Measurements from ENCODE around the gene ZFPM1.

ZFPM1 gene

GRCh38 chr16:88497561-88498462 is 44.7 kb downstream of the ZFPM1 start:
- H4K8ac ChIP-seq (ENCODE audit: low read depth, low read length): no peak overlapping the region
- H3K27me3 ChIP-seq (ENCODE audit: control insufficient read depth in 3 of 3, insufficient read depth in 3 of 3, low read depth in 1 of 3, low read length in 3 of 3): no peaks in the 10 kb centered on the region
- no peak overlapping the region for H2AK5ac ChIP-seq (ENCODE audit: low read depth, low read length)
- no peak overlapping the region for H2AFZ ChIP-seq (ENCODE audit: low read length)
- no peak overlapping the region for H3K4ac ChIP-seq (ENCODE audit: low read length)
- peak overlapping the region; percentile 11 for H3K18ac ChIP-seq (ENCODE audit: low read length)
- peak overlapping the region; percentile 48 for H2BK5ac ChIP-seq (ENCODE audit: low read length)
- H3K4me3 ChIP-seq (ENCODE audit: low read length in 2 of 2): peak overlapping the region in 1 of 2 donors; percentile 36
- no peak overlapping the region for H4K91ac ChIP-seq (ENCODE audit: low read depth, low read length, poor library complexity)
- H3K27ac ChIP-seq (replicated peaks; ENCODE audit: low read length): no peak overlapping the region
- no CpG with 5 or more reads among the region's 46 CpGs for WGBS, 2 donors (ENCODE audit: extremely low coverage in 2 of 2, insufficient read length in 2 of 2, insufficient replicate concordance in 1 of 2)
- H3K9me3 ChIP-seq (replicated peaks in 1 of 2; ENCODE audit: control insufficient read depth in 2 of 2, insufficient read depth in 1 of 2, low read depth in 1 of 2, low read length in 2 of 2): no peaks in the 10 kb centered on the region
- H2BK12ac ChIP-seq (ENCODE audit: low read length): peak overlapping the region; percentile 30
- H3K9ac ChIP-seq (ENCODE audit: low read depth, low read length, poor library complexity): no peak overlapping the region
- H3K23ac ChIP-seq (ENCODE audit: low read depth, low read length, poor library complexity): peak overlapping the region; percentile 65
- H3K4me2 ChIP-seq (ENCODE audit: insufficient read depth, low read length, poor library complexity, severe bottlenecking): no peak overlapping the region
- no peak overlapping the region for H3K14ac ChIP-seq (ENCODE audit: low read length)
- no peaks in the 10 kb centered on the region for H3K36me3 ChIP-seq (replicated peaks in 1 of 2; ENCODE audit: control insufficient read depth in 2 of 2, insufficient read depth in 2 of 2, low read length in 2 of 2)
- H3K79me1 ChIP-seq (ENCODE audit: low read depth, low read length): peaks cover 4% of the 10 kb centered on the region
- no peak overlapping the region for H2BK120ac ChIP-seq (ENCODE audit: low read depth, low read length)
- no peak overlapping the region for H2BK15ac ChIP-seq (ENCODE audit: low read length)
- DNase-seq (ENCODE audit: low spot score): no peak
- no peaks in the 10 kb centered on the region for H3K4me1 ChIP-seq (ENCODE audit: control insufficient read depth in 2 of 2, insufficient read depth in 1 of 2, low read depth in 1 of 2, low read length in 2 of 2)

- peaks cover 4% of the 10 kb centered on the region for H3K79me1 ChIP-seq (ENCODE audit: low read depth, low read length)
- H2BK12ac ChIP-seq (ENCODE audit: low read length): no peak overlapping the region
- H3K4me3 ChIP-seq (ENCODE audit: low read length in 2 of 2): no peak overlapping the region
- DNase-seq (ENCODE audit: low spot score): no peak
- H3K36me3 ChIP-seq (replicated peaks in 1 of 2; ENCODE audit: control insufficient read depth in 2 of 2, insufficient read depth in 2 of 2, low read length in 2 of 2): no peaks in the 10 kb centered on the region
- H3K27me3 ChIP-seq (ENCODE audit: control insufficient read depth in 3 of 3, insufficient read depth in 3 of 3, low read depth in 1 of 3, low read length in 3 of 3): no peaks in the 10 kb centered on the region
- H4K8ac ChIP-seq (ENCODE audit: low read depth, low read length): no peak overlapping the region
- no peak overlapping the region for H3K4me2 ChIP-seq (ENCODE audit: insufficient read depth, low read length, poor library complexity, severe bottlenecking)
- H3K14ac ChIP-seq (ENCODE audit: low read length): no peak overlapping the region
- no peaks in the 10 kb centered on the region for H3K9me3 ChIP-seq (replicated peaks in 1 of 2; ENCODE audit: control insufficient read depth in 2 of 2, insufficient read depth in 1 of 2, low read depth in 1 of 2, low read length in 2 of 2)
- H3K27ac ChIP-seq (replicated peaks; ENCODE audit: low read length): no peak overlapping the region
- no peak overlapping the region for H2BK120ac ChIP-seq (ENCODE audit: low read depth, low read length)
- H2BK5ac ChIP-seq (ENCODE audit: low read length): peak overlapping the region; percentile 48
- WGBS, 2 donors (ENCODE audit: extremely low coverage in 2 of 2, insufficient read length in 2 of 2, insufficient replicate concordance in 1 of 2): no CpG with 5 or more reads among the region's 27 CpGs
- H4K91ac ChIP-seq (ENCODE audit: low read depth, low read length, poor library complexity): no peak overlapping the region
- H2AK5ac ChIP-seq (ENCODE audit: low read depth, low read length): peak overlapping the region; percentile 40
- peak overlapping the region; percentile 44 for H3K9ac ChIP-seq (ENCODE audit: low read depth, low read length, poor library complexity)
- no peak overlapping the region for H2BK15ac ChIP-seq (ENCODE audit: low read length)
- H3K4ac ChIP-seq (ENCODE audit: low read length): no peak overlapping the region
- no peak overlapping the region for H2AFZ ChIP-seq (ENCODE audit: low read length)
- H3K18ac ChIP-seq (ENCODE audit: low read length): peak overlapping the region; percentile 65
- peak overlapping the region; percentile 2 for H3K23ac ChIP-seq (ENCODE audit: low read depth, low read length, poor library complexity)
- no peaks in the 10 kb centered on the region for H3K4me1 ChIP-seq (ENCODE audit: control insufficient read depth in 2 of 2, insufficient read depth in 1 of 2, low read depth in 1 of 2, low read length in 2 of 2)
Observed at GRCh38 chr16:88498576-88499208, 45.6 kb downstream of the ZFPM1 start.

- no peak for DNase-seq (ENCODE audit: low spot score)
- WGBS, 2 donors (ENCODE audit: extremely low coverage in 2 of 2, insufficient read length in 2 of 2, insufficient replicate concordance in 1 of 2): no CpG with 5 or more reads among the region's 19 CpGs
Observed at GRCh38 chr16:88499292-88499691, 46.2 kb downstream of the ZFPM1 start.

GRCh38 chr16:88499836-88500251 is 46.8 kb downstream of the ZFPM1 start:
- Histone ChIP-seq H2BK120ac (ENCODE audit: low read depth, low read length) (no peak overlapping the region), H2BK5ac (ENCODE audit: low read length) (peak overlapping the region; percentile 75), H4K91ac (ENCODE audit: low read depth, low read length, poor library complexity) (no peak overlapping the region), H3K79me1 (ENCODE audit: low read depth, low read length) (peaks cover 4% of the 10 kb centered on the region), H2AFZ (ENCODE audit: low read length) (no peak overlapping the region), H3K36me3 (replicated peaks in 1 of 2; ENCODE audit: control insufficient read depth in 2 of 2, insufficient read depth in 2 of 2, low read length in 2 of 2) (no peaks in the 10 kb centered on the region), H3K14ac (ENCODE audit: low read length) (peak overlapping the region; percentile 71), H4K8ac (ENCODE audit: low read depth, low read length) (no peak overlapping the region), H2AK5ac (ENCODE audit: low read depth, low read length) (peak overlapping the region; percentile 46), H3K23ac (ENCODE audit: low read depth, low read length, poor library complexity) (no peak overlapping the region), H2BK15ac (ENCODE audit: low read length) (no peak overlapping the region), H3K4ac (ENCODE audit: low read length) (no peak overlapping the region), H3K4me1 (ENCODE audit: control insufficient read depth in 2 of 2, insufficient read depth in 1 of 2, low read depth in 1 of 2, low read length in 2 of 2) (no peaks in the 10 kb centered on the region), H2BK12ac (ENCODE audit: low read length) (no peak overlapping the region), H3K27me3 (ENCODE audit: control insufficient read depth in 3 of 3, insufficient read depth in 3 of 3, low read depth in 1 of 3, low read length in 3 of 3) (no peaks in the 10 kb centered on the region), H3K18ac (ENCODE audit: low read length) (peak overlapping the region; percentile 80), H3K4me3 (ENCODE audit: low read length in 2 of 2) (no peak overlapping the region), H3K27ac (replicated peaks; ENCODE audit: low read length) (no peak overlapping the region), H3K4me2 (ENCODE audit: insufficient read depth, low read length, poor library complexity, severe bottlenecking) (no peak overlapping the region), H3K9me3 (replicated peaks in 1 of 2; ENCODE audit: control insufficient read depth in 2 of 2, insufficient read depth in 1 of 2, low read depth in 1 of 2, low read length in 2 of 2) (no peaks in the 10 kb centered on the region), H3K9ac (ENCODE audit: low read depth, low read length, poor library complexity) (peak overlapping the region; percentile 60)
- no CpG with 5 or more reads among the region's 23 CpGs for WGBS, 2 donors (ENCODE audit: extremely low coverage in 2 of 2, insufficient read length in 2 of 2, insufficient replicate concordance in 1 of 2)
- DNase-seq (ENCODE audit: low spot score): no peak

More at GRCh38 chr16:88499292-88499691, 46.2 kb downstream of the ZFPM1 start:
- no peak overlapping the region for H3K4ac ChIP-seq (ENCODE audit: low read length)
- peak overlapping the region; percentile 31 for H3K23ac ChIP-seq (ENCODE audit: low read depth, low read length, poor library complexity)
- H3K18ac ChIP-seq (ENCODE audit: low read length): peak overlapping the region; percentile 48
- no peak overlapping the region for H3K4me3 ChIP-seq (ENCODE audit: low read length in 2 of 2)
- H2BK5ac ChIP-seq (ENCODE audit: low read length): no peak overlapping the region
- H3K9me3 ChIP-seq (replicated peaks in 1 of 2; ENCODE audit: control insufficient read depth in 2 of 2, insufficient read depth in 1 of 2, low read depth in 1 of 2, low read length in 2 of 2): no peaks in the 10 kb centered on the region
- no peak overlapping the region for H2BK120ac ChIP-seq (ENCODE audit: low read depth, low read length)
- no peak overlapping the region for H4K91ac ChIP-seq (ENCODE audit: low read depth, low read length, poor library complexity)
- peaks cover 4% of the 10 kb centered on the region for H3K79me1 ChIP-seq (ENCODE audit: low read depth, low read length)
- H2BK12ac ChIP-seq (ENCODE audit: low read length): no peak overlapping the region
- H3K27ac ChIP-seq (replicated peaks; ENCODE audit: low read length): no peak overlapping the region
- H4K8ac ChIP-seq (ENCODE audit: low read depth, low read length): no peak overlapping the region
- H3K4me1 ChIP-seq (ENCODE audit: control insufficient read depth in 2 of 2, insufficient read depth in 1 of 2, low read depth in 1 of 2, low read length in 2 of 2): no peaks in the 10 kb centered on the region
- peak overlapping the region; percentile 46 for H2AK5ac ChIP-seq (ENCODE audit: low read depth, low read length)
- peak overlapping the region; percentile 1 for H2BK15ac ChIP-seq (ENCODE audit: low read length)
- no peak overlapping the region for H2AFZ ChIP-seq (ENCODE audit: low read length)
- peak overlapping the region; percentile 60 for H3K9ac ChIP-seq (ENCODE audit: low read depth, low read length, poor library complexity)
- no peak overlapping the region for H3K4me2 ChIP-seq (ENCODE audit: insufficient read depth, low read length, poor library complexity, severe bottlenecking)
- no peaks in the 10 kb centered on the region for H3K27me3 ChIP-seq (ENCODE audit: control insufficient read depth in 3 of 3, insufficient read depth in 3 of 3, low read depth in 1 of 3, low read length in 3 of 3)
- H3K14ac ChIP-seq (ENCODE audit: low read length): peak overlapping the region; percentile 82
- no peaks in the 10 kb centered on the region for H3K36me3 ChIP-seq (replicated peaks in 1 of 2; ENCODE audit: control insufficient read depth in 2 of 2, insufficient read depth in 2 of 2, low read length in 2 of 2)
